NCI-H1930 (cell line): Measurements from ENCODE around the gene DCAF12.
"Not testable (repeated sequence)": the region's sequence is repeated elsewhere in the genome, so short reads cannot be mapped to it uniquely, and the experiment has no call there.

ENCODE experiments used
- DNase-seq, 2 experiments: peaks; one replicate each; lab custom pipeline; 2025; lab: John Stamatoyannopoulos, UW

Gene DCAF12

GRCh38 chr9:34069831-34070230 lies 56.7 kb downstream of the DCAF12 start:
- no peak for DNase-seq

- DNase-seq, result no peak
Measured at GRCh38 chr9:34065541-34065940, 61.0 kb downstream of the DCAF12 start.

- DNase-seq, result no peak
Measured at GRCh38 chr9:34059954-34060353, 66.5 kb downstream of the DCAF12 start.

GRCh38 chr9:34059281-34059680 lies 67.2 kb downstream of the DCAF12 start:
- no peak for DNase-seq

GRCh38 chr9:34049630-34050384 lies 76.7 kb downstream of the DCAF12 start:
- peak in 1 of 2 experiments; percentile 28 for DNase-seq

DNA sequence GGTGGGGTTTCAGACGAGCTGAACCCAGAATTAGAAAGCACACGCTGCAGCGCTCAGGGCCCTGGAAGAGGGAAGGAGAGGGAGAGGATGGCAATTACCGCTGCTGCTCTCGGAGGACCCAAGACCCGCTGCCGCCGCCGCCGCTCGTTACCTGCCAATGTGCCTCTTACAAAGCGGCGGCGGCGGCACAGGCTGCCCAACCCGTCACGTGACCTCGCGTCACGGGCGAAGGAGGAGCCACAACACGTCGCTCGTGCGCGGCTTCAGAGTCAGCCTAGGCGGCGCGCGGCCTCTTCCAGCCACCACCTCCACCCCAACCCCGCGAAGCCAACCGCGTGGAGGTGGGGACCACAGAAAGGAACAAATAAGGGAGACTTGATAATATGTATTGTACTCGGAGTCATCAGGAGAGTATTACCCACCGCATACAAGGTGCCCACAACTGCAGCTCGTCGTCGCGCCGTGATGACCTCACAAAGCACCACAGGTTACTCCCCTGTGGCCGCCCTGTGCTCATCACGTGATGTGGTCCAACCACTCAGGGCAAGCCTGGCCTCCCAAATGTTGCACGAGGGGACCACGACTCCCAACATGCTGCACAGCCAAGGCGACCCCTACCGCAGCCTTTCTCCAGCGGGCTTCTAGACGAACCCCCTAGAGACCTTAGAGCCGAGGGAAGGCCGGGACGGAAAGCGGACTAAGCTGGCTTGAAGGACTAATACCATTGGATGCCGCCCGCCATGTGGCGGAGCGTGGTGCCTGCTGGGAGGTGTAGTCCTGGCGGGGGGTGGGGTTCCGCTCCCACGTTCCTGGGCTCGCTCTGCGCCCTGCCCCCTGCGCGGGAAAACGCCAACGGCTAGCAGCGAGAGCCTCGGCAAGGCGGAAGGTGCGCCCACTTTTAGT lies 77.5 kb downstream of the DCAF12 start, which contains the start of gene UBAP2:
UBAP2 (minus strand) TSS at position 161 of the 903 bp plus-strand sequence. CDS start 31,739 bp downstream, outside the sequence.
- DNase-seq, result peak; percentile 99

GRCh38 chr9:34047864-34048726 lies 78.4 kb downstream of the DCAF12 start:
- no peak for DNase-seq

DNA sequence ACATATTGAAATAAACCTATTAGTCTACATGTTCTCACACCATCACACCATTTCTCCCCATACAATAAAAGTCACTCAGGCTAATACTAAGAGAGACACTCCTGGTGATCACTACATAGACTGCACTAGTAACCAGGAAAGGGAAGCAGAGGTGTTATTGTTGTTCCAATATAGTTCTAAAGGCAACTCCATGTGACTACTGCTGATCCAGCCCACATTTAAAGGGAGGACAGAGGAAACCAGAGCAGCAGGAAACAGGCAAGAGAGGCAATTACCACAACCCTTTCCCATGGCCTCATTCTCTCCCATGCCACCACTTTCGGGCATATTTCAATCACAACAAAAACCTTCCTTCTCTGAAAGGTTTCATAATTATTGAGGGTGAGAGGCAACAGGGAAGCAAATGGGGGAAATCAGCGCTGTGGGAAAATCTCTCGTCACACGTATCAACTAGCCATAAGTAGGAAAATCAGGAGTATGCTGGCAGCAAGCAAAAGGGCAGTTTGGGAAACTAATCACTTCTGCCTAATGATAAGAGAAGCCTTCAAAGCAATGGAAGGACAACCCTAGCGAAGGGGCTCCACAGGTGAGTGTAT lies 79.6 kb downstream of the DCAF12 start:
- no peak for DNase-seq

- no peak for DNase-seq
Measured at GRCh38 chr9:34045903-34046302, 80.6 kb downstream of the DCAF12 start.

- not testable (repeated sequence) for DNase-seq
Measured at GRCh38 chr9:34042074-34042473, 84.4 kb downstream of the DCAF12 start.

DNA sequence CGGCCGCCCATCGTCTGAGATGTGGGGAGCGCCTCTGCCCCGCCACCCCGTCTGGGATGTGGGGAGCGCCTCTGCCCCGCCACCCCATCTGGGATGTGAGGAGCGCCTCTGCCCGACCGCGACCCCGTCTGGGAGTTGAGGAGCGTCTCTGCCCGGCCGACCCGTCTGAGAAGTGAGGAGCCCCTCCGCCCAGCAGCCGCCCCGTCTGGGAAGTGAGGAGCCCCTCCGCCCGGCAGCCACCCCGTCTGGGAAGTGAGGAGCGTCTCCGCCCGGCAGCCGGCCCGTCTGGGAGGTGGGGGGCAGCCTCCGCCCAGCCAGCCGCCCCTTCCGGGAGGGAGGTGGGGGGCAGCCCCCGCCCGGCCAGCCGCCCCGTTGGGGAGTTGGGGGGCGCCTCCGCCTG lies 87.6 kb downstream of the DCAF12 start:
- DNase-seq, result not testable (repeated sequence)

DNA sequence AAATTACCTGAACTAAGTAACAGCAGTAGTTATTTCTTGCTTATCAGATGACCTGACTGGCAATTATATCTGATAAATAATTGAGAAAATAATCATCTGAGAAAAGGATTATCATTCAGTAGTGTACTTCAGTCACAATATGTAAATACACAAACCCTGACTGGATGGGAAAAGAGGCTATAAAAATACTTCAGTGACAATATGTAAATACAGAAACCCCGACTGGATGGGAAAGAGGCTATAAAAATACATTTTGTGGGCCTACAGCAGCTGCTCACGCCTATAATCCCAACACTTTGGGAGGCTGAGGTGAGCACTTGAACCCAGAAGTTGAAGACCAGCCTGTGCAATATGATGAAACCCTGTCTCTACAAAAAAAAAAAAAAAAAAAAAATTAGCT lies 88.9 kb downstream of the DCAF12 start:
- no peak for DNase-seq

- DNase-seq, result no peak
Measured at GRCh38 chr9:34036625-34037024, 89.9 kb downstream of the DCAF12 start.
